DND-41 (cell line): ENCODE data around the gene NIBAN1.

Experiments
- ATAC-seq: fragments of 200-7000 bp; cut with Tn5 transposase; 3 replicates; pipeline ENCODE4 v1.9.1; 2021; ENCODE audit warnings: low read depth; ENCODE audit not compliant: insufficient read depth
- DNase-seq: peaks from one replicate; pipeline ENCODE4 v3.0.0-alpha.2; 2020
- H2AFZ ChIP-seq: 2 replicates; pipeline ENCODE4 v1.6.0; 2012; ENCODE audit warnings: low read depth, low read length
- H3K27ac ChIP-seq: 2 replicates; pipeline ENCODE4 v1.5.1; 2012; ENCODE audit warnings: low read length, inconsistent platforms
- H3K27me3 ChIP-seq: fragments of 200-600 bp; sonication (generic); 2 replicates; pipeline ENCODE4 v1.6.0; 2012; ENCODE audit warnings: low read length, mild to moderate bottlenecking, inconsistent platforms; ENCODE audit not compliant: insufficient read depth, poor library complexity
- H3K36me3 ChIP-seq: 2 replicates; pipeline ENCODE4 v1.5.1; 2012; ENCODE audit warnings: low read length, inconsistent platforms; ENCODE audit not compliant: insufficient read depth
- H3K4me1 ChIP-seq: 2 replicates; pipeline ENCODE4 v1.5.1; 2012; ENCODE audit warnings: mild to moderate bottlenecking, low read length; ENCODE audit not compliant: insufficient read depth
- H3K4me2 ChIP-seq: 2 replicates; pipeline ENCODE4 v1.6.0; 2012; ENCODE audit warnings: mild to moderate bottlenecking, moderate library complexity, low read length, inconsistent platforms; ENCODE audit not compliant: insufficient read depth
- H3K4me3 ChIP-seq, 2 experiments: fragments of 200-600 bp in 1 of 2; shearing (Covaris generic) in 1 of 2; 2 replicates each; pipeline ENCODE4 v1.5.1; 2012 to 2016; ENCODE audit warnings: inconsistent platforms in 2 of 2, low read length in 2 of 2, mild to moderate bottlenecking in 2 of 2, low read depth in 1 of 2, moderate library complexity in 1 of 2
- H3K79me2 ChIP-seq: 2 replicates; pipeline ENCODE4 v1.6.0; 2012; ENCODE audit warnings: low read length, inconsistent platforms; ENCODE audit not compliant: insufficient read depth
- H3K9ac ChIP-seq: 2 replicates; pipeline ENCODE4 v1.6.0; 2012; ENCODE audit warnings: low read depth, mild to moderate bottlenecking, inconsistent platforms, low read length, moderate library complexity
- H3K9me3 ChIP-seq: 2 replicates; pipeline ENCODE4 v1.5.1; 2012; ENCODE audit warnings: low read length, moderate library complexity, mild to moderate bottlenecking, inconsistent platforms; ENCODE audit not compliant: insufficient read depth, severe bottlenecking
- H4K20me1 ChIP-seq: 2 replicates; pipeline ENCODE4 v1.6.0; 2012; ENCODE audit warnings: low read length; ENCODE audit not compliant: insufficient read depth
- CTCF ChIP-seq: IDR thresholded peaks from 2 replicates; pipeline ENCODE4 v1.5.1; 2012; ENCODE audit warnings: borderline replicate concordance, low read length, moderate library complexity, mild to moderate bottlenecking; ENCODE audit not compliant: poor library complexity, severe bottlenecking; ENCODE audit errors: extremely low read depth
- EZH2 ChIP-seq: IDR thresholded peaks from 3 replicates; pipeline ENCODE4 v1.6.1; 2012; ENCODE audit warnings: borderline replicate concordance, low read depth, mild to moderate bottlenecking, moderate library complexity, low read length, inconsistent platforms; ENCODE audit not compliant: severe bottlenecking

The NIBAN1 gene

GRCh38 chr1:184972315-184973055, 1.8 kb downstream of the NIBAN1 start:
- H3K36me3 ChIP-seq: no peaks in the 10 kb centered on the region
- H3K9me3 ChIP-seq: no peaks in the 10 kb centered on the region
- H3K4me2 ChIP-seq: no peak overlapping the region
- no peaks in the 10 kb centered on the region for H3K79me2 ChIP-seq
- no peak overlapping the region for H2AFZ ChIP-seq
- H4K20me1 ChIP-seq: no peaks in the 10 kb centered on the region
- H3K27ac ChIP-seq: no peak overlapping the region
- H3K27me3 ChIP-seq: peaks cover 54% of the 10 kb centered on the region
- ATAC-seq: no peak
- no peak for TF ChIP-seq CTCF
- no peak for TF ChIP-seq EZH2
- H3K9ac ChIP-seq: no peak overlapping the region
- H3K4me3 ChIP-seq: no peak overlapping the region
- H3K4me1 ChIP-seq: peaks cover 14% of the 10 kb centered on the region
- DNase-seq: no peak

GRCh38 chr1:184971522-184972265, 2.6 kb downstream of the NIBAN1 start:
- Histone ChIP-seq H4K20me1 (no peaks in the 10 kb centered on the region), H3K4me2 (no peak overlapping the region), H3K9me3 (no peaks in the 10 kb centered on the region), H3K4me3 (no peak overlapping the region), H3K9ac (no peak overlapping the region), H3K36me3 (no peaks in the 10 kb centered on the region), H3K27me3 (peaks cover 52% of the 10 kb centered on the region), H3K27ac (no peak overlapping the region), H2AFZ (no peak overlapping the region), H3K79me2 (no peaks in the 10 kb centered on the region), H3K4me1 (peaks cover 14% of the 10 kb centered on the region)
- DNase-seq (no peak), ATAC-seq (no peak)
- TF ChIP-seq CTCF: no peak
- no peak for TF ChIP-seq EZH2

GRCh38 chr1:184970691-184971161, 3.6 kb downstream of the NIBAN1 start:
- Histone ChIP-seq H3K9ac (no peak overlapping the region), H3K27me3 (peaks cover 45% of the 10 kb centered on the region), H3K4me1 (peaks cover 14% of the 10 kb centered on the region), H2AFZ (no peak overlapping the region), H3K79me2 (no peaks in the 10 kb centered on the region), H3K27ac (no peak overlapping the region), H4K20me1 (no peaks in the 10 kb centered on the region), H3K4me2 (no peak overlapping the region), H3K36me3 (no peaks in the 10 kb centered on the region), H3K9me3 (no peaks in the 10 kb centered on the region), H3K4me3 (no peak overlapping the region)
- DNase-seq: no peak
- TF ChIP-seq CTCF (no peak), EZH2 (no peak)
- no peak for ATAC-seq
